Ishikawa (cell line): ENCODE data around the gene RAD50.

Experiments used
- EP300 ChIP-seq: IDR thresholded peaks from 2 replicates; pipeline ENCODE4 v1.6.1; 2012; ENCODE audit warnings: borderline replicate concordance
- MAX ChIP-seq: IDR thresholded peaks from 2 replicates; pipeline ENCODE4 v1.6.1; 2012
- RAD21 ChIP-seq: IDR thresholded peaks from 2 replicates; pipeline ENCODE4 v1.6.1; 2012; ENCODE audit warnings: low read depth
- REST ChIP-seq: IDR thresholded peaks from 2 replicates; pipeline ENCODE4 v1.6.1; 2012; ENCODE audit warnings: low read depth, mild to moderate bottlenecking

- TF ChIP-seq RAD21 (no peak), MAX (no peak), REST (no peak), EP300 (no peak)
These were observed 116.7 kb downstream of the RAD50 start for GRCh38 chr5:132673488-132673887.
